Testis (tissue), 2 donors: ENCODE results near the gene ZNF267.

Source experiments
- POLR2A ChIP-seq: fragments of 450-650 bp; IDR thresholded peaks from one replicate; pipeline ENCODE4 v1.6.1; 2017; ENCODE audit warnings: antibody characterized with exemption, mild to moderate bottlenecking, moderate library complexity
- TF ChIP-seq, protein P1 (sequence below), 3 experiments: fragments of 450-650 bp in 2 of 3; fragments of 200-600 bp in 1 of 3; sonication (generic) in 1 of 3; IDR thresholded peaks; one replicate each; pipeline ENCODE4 v1.5.1; 2016 to 2019; ENCODE audit warnings: antibody characterized with exemption in 3 of 3, mild to moderate bottlenecking in 2 of 3, moderate library complexity in 1 of 3

DNA sequence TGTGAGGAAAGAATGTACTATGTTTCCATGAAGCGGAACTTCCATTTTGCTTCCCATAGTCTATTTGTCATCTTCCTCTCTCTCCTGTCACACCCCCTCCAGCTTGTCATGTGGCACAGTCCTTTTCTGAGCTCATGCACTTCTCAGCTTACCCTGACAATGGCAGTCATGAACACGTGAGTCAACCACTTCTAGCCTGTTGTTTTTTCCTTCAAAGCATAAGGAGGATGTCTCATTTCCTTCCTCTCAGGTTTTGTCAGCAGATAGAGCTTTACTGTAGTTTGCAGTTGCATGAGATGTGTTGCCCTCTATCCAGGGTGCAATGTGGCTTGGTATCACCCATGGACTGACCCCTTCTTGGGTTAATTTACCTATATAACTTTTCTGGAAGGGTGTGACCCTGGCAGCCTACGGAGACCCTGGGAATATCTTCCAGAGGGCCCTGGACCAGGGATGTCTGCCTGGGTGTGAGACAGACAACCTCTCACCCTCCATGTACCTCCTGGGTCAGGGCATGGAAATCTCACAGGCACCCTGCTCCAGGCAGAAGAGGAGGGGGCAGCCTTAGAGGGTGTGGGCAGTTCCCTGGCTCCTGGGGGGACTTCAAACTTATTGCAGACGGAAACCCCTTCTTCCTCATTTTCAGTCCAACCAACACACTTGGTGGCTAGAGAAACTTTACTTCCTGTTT is 4.0 kb upstream of the ZNF267 start:
- no peak for TF ChIP-seq POLR2A
- TF ChIP-seq, protein P1, sequence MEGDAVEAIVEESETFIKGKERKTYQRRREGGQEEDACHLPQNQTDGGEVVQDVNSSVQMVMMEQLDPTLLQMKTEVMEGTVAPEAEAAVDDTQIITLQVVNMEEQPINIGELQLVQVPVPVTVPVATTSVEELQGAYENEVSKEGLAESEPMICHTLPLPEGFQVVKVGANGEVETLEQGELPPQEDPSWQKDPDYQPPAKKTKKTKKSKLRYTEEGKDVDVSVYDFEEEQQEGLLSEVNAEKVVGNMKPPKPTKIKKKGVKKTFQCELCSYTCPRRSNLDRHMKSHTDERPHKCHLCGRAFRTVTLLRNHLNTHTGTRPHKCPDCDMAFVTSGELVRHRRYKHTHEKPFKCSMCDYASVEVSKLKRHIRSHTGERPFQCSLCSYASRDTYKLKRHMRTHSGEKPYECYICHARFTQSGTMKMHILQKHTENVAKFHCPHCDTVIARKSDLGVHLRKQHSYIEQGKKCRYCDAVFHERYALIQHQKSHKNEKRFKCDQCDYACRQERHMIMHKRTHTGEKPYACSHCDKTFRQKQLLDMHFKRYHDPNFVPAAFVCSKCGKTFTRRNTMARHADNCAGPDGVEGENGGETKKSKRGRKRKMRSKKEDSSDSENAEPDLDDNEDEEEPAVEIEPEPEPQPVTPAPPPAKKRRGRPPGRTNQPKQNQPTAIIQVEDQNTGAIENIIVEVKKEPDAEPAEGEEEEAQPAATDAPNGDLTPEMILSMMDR (IDR thresholded peaks at IDR 0.05), result no peak
